HL-60 (cell line): ENCODE results near the gene PIK3R5.

Experiments used
- CTCF ChIP-seq: IDR thresholded peaks from one replicate; pipeline ENCODE4 v1.5.1; 2011; ENCODE audit warnings: low read length, control low read depth, inconsistent platforms; ENCODE audit not compliant: insufficient read depth
- GABPA ChIP-seq: IDR thresholded peaks from 2 replicates; pipeline ENCODE4 v1.6.1; 2012; ENCODE audit warnings: low read depth
- POLR2AphosphoS5 ChIP-seq: IDR thresholded peaks from 2 replicates; pipeline ENCODE4 v1.6.1; 2012; ENCODE audit warnings: low read depth
- SPI1 ChIP-seq: IDR thresholded peaks from 2 replicates; pipeline ENCODE4 v1.6.1; 2012; ENCODE audit warnings: low read depth, mild to moderate bottlenecking, borderline replicate concordance
- TF ChIP-seq, protein P1 (sequence below): IDR thresholded peaks from 2 replicates; pipeline ENCODE4 v1.6.1; 2012; ENCODE audit warnings: low read depth; ENCODE audit not compliant: insufficient replicate concordance

GRCh38 chr17:9009737-9010136, 44.2 kb upstream of the PIK3R5 start:
- TF ChIP-seq POLR2AphosphoS5 (no peak), SPI1 (no peak), CTCF (no peak), GABPA (no peak)
- TF ChIP-seq, protein P1, sequence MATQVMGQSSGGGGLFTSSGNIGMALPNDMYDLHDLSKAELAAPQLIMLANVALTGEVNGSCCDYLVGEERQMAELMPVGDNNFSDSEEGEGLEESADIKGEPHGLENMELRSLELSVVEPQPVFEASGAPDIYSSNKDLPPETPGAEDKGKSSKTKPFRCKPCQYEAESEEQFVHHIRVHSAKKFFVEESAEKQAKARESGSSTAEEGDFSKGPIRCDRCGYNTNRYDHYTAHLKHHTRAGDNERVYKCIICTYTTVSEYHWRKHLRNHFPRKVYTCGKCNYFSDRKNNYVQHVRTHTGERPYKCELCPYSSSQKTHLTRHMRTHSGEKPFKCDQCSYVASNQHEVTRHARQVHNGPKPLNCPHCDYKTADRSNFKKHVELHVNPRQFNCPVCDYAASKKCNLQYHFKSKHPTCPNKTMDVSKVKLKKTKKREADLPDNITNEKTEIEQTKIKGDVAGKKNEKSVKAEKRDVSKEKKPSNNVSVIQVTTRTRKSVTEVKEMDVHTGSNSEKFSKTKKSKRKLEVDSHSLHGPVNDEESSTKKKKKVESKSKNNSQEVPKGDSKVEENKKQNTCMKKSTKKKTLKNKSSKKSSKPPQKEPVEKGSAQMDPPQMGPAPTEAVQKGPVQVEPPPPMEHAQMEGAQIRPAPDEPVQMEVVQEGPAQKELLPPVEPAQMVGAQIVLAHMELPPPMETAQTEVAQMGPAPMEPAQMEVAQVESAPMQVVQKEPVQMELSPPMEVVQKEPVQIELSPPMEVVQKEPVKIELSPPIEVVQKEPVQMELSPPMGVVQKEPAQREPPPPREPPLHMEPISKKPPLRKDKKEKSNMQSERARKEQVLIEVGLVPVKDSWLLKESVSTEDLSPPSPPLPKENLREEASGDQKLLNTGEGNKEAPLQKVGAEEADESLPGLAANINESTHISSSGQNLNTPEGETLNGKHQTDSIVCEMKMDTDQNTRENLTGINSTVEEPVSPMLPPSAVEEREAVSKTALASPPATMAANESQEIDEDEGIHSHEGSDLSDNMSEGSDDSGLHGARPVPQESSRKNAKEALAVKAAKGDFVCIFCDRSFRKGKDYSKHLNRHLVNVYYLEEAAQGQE, result no peak
